Activated CD8-positive, alpha-beta memory T cell treated with anti-CD3 and anti-CD28 coated beads for 1 hour (primary cell): ENCODE measurements around the gene RRBP1.

Experiments used
- DNase-seq, 2 donors: peaks; one replicate each; pipeline ENCODE4 v3.0.0-alpha.2; 2020; ENCODE audit warnings: low read depth in 1 of 2; ENCODE audit errors: extremely low read depth in 1 of 2

Gene RRBP1, protein sequence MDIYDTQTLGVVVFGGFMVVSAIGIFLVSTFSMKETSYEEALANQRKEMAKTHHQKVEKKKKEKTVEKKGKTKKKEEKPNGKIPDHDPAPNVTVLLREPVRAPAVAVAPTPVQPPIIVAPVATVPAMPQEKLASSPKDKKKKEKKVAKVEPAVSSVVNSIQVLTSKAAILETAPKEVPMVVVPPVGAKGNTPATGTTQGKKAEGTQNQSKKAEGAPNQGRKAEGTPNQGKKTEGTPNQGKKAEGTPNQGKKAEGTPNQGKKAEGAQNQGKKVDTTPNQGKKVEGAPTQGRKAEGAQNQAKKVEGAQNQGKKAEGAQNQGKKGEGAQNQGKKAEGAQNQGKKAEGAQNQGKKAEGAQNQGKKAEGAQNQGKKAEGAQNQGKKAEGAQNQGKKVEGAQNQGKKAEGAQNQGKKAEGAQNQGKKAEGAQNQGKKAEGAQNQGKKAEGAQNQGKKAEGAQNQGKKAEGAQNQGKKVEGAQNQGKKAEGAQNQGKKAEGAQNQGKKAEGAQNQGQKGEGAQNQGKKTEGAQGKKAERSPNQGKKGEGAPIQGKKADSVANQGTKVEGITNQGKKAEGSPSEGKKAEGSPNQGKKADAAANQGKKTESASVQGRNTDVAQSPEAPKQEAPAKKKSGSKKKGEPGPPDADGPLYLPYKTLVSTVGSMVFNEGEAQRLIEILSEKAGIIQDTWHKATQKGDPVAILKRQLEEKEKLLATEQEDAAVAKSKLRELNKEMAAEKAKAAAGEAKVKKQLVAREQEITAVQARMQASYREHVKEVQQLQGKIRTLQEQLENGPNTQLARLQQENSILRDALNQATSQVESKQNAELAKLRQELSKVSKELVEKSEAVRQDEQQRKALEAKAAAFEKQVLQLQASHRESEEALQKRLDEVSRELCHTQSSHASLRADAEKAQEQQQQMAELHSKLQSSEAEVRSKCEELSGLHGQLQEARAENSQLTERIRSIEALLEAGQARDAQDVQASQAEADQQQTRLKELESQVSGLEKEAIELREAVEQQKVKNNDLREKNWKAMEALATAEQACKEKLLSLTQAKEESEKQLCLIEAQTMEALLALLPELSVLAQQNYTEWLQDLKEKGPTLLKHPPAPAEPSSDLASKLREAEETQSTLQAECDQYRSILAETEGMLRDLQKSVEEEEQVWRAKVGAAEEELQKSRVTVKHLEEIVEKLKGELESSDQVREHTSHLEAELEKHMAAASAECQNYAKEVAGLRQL (N-terminal part only)

DNA sequence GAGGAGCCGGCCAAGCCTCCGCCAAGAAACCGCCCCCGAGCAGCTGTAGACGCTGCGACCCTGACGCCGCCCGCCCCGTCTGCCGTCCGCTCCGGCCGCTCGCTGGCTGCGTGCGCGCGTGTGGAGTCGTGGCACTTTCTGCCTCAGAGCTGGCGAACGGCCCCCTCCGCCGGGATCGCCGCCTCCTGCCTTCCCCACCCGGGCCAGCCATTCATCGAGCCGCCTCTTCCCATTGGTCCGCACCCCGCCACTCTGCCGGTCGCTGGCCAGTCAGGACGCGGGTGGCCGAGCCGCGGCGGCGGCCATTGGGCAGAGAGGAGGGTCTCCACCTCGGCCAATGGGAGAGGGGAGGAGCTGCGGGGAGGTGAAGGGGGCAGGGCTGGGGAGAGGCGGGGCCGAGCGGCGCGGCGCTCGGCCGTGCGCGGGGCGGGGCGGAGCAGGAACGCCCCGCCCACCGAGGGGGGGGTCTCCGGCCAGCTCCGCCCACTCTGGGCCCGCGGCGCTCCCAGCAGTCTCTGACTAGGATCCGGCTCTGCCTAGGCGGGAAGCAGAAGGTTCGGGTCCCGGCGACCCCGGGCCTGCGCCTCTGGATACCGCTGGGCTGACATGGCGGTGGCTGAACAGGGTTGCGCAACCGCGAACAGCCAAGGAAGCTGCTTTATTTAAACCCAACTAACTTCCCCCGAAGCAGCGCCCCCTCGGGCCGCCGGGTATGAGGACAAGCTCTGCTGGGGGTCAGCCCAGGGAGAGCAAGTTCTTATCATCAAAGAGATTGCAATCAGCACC lies at the start of gene RRBP1:
Gene RRBP1, minus strand, starts transcription at position 140 of the 786 bp plus-strand sequence. CDS start 21,735 bp downstream, outside the sequence.
- DNase-seq = peak; percentile 90 to 94

DNA sequence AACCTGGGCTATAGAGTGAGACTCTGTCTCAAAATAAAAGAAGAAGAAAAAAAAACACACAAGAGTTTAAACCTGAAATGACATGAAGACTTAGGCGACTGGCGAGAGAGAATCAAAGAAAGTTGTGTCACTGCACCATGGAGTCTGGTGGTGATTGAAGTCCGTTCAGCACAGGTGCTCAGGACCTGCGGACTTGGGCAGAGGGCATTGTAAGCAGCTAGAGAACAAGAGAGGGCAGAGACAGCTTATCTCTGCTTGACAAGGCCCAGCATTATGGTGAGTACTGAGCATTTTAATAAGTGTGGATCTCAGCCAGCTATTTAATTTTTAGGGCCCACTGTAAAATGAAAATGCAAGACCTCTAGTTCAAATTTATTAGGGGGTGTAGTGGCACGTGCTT lies 49.2 kb upstream of the RRBP1 start:
- DNase-seq = no peak

DNA sequence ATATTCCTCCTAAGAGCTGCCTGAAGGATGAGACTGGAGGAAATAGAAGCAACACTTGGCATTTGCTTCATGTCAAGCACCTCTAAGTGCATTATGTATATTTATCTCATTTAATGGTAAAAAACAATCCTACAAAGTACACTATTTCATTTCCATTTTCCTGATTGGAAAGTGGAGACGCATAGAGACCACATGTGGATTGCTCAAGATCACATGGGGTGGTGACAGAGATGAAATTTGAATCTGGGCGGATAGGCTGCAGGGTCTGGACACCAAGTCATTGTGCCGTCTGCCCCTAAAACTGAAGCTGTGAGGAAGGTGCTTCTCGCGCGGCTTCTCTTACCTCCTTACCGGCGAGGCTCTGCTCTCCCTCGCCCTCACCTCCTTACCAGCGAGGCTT lies 48.0 kb upstream of the RRBP1 start:
- DNase-seq = no peak

DNA sequence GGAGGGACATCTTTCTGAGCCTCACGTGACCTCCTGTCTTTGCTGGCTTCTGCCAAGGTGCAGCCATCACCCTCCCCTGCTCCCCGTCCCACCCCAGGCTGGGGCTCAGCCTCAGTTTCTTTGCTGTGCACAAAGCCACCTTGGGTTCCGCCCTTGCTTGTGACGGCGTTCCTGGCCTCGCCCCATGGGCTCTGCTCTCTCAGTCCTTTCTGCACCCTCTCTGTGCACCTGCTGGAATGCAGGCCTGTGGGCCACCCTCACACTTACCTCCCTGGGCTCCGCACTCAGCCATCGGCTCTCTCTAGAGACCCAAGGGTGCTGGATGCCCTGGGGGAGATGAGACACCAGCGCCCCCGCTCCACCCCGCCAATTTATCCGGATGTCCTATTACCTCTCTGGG lies 46.0 kb upstream of the RRBP1 start:
- DNase-seq = no peak

DNA sequence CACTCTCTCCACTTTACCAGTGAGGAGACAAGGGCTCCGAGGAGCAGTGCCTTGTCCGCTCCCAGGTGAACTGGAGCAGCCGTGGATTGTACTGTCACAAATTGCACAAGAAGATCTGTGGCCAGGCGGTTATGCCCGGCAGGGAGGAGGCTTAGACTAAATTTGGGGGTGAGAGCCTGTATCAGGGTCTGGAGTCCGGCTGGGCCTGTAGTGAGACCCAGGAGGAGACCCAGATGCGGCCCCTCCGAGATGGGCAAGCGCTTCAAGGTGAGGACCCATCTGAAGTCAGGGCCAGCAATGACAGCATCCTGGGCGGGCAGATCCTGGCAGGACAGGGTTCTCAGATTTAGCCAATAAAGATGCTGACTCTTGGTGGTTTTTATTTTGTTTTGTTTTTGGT lies 45.3 kb upstream of the RRBP1 start:
- no peak for DNase-seq

DNA sequence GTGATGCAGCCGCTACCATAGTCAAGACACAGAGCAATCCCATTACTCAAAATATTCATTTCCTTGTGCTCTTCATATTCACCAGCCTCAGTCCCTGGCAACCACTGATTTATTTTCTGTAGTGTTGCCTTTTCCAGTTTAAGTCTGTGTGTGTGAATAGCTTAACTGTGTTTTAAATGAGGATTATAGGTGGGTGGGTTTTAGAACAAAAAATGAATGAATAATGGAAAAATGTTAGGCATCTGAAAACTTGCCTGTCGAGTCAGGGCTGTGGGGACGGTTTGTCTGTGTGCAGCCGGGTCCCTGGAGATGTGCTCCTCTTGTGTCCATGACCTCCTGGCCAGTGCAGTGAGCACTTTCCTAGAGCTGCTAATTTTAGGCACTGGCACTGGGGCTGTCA lies 44.9 kb upstream of the RRBP1 start:
- no peak for DNase-seq

DNA sequence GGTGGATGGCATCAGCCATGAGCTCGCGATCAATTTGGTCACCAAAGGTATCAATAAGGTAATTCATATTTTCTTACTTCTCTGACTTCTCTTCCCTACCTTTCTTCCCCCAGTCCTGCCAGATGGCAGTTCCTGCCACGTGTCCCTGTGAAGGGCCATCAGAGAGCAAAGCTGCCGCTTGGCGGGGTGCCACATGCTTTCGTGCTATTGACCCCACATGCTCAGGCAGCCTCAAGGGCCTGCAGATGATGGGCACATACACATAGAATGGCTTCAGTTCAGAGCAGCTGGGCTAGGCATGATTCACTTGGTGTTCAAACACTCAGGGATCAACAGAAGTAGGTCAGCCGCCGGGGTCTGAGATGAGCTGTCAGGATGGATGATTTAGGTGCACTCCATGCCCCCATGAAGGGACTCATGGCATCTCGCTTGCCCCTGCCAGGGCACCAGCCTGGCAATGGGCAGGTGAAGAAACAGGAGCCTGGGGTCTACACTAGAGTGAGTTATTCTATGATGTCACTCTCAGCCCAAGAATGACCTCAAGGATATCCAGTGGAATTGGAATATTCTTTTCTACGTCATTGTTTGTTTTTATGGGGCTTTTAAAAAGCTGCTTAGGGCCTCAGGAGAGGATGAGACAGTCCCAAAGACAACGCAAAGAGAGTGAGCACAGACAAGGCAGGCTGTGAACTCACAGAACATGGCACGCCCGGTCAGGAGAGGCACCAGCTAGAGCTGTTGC lies 43.2 kb upstream of the RRBP1 start:
- DNase-seq = no peak

DNA sequence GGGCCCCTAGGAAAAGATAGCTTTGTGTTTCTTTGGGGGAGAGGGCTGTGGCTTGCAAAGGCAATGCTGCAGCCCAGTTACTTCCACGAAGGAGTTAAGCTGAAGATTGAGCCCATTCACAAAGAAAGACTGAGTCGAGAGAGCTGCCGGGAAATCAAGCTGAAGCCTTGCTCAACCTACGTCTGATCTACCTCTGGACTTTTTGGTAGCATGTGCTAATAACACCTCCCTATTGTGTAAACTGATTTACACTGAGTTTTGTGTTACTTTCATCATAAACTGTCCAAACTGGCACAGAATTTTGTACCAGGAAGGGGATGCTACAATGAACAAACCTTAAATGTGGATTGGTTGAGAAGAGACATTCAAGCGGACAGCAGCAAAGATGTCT lies 41.3 kb upstream of the RRBP1 start:
- no peak for DNase-seq

DNA sequence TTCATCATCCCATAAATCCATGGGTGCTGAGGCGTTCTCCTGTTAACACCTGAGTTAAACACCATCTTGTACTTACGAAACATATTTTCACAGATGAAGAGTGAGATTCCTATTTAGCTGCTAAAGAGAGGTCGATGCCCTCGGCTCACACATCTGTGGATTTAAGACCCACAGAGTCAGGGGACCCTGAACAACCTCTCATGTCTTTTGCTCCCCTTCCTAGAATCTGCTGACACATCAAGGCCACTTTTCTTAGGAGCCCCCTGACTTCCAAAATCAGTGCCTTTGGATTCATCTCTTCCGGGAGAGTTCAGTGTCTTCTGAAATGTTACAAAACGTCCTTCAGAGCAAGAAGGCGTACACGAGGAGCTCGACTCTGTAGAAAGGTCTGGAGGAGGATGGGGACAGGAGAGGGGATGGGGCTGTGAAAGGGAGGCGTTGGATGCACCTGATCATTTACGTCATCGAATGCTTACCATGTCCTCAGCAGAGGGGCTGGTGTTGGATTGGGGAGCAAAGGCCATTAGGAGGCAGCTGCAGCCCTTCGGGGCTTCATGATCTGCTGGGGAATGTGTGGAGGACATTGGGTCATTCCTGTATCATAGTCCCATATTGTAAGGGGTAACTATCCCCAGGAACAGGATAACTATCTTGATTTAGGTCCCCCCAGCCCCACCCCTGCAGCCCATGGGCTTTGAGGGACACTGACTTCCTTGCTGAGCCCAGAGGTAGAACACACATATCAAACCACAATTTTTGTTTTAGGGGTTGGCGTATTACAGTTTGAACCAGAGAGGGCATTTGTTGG lies 40.7 kb upstream of the RRBP1 start:
- DNase-seq = no peak

DNA sequence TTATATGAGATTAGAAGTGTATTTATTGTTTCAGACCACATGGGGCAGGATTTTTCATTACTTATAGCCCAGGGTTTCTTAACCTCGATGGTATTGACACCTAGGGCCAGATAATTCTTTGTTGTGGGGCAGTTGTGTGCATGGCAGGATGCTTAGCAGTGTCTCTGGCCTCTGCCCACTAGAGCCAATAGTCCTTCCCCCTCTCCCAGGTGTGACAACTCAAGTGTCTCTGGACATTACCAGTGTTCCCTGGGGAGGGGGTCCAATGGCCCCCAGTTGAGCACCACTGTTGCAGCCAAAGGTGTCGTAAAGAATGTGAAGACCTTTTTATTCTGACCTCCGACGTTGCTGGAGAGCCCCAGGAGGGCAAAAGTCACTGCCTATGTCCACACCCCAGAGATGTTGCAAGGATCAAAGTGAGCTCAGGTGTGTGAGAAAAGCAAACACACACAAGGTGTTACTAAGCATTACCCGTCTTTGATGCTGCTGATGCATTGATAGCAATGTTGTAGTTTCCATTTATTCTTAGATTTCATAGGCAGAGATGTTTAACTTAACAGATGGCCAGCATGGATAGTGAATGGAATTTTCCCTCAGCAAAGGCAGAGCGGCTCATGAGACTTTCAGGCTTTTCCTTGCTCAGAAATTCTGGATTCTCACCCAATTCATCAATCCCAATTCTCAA lies 39.9 kb upstream of the RRBP1 start:
- DNase-seq = no peak

DNA sequence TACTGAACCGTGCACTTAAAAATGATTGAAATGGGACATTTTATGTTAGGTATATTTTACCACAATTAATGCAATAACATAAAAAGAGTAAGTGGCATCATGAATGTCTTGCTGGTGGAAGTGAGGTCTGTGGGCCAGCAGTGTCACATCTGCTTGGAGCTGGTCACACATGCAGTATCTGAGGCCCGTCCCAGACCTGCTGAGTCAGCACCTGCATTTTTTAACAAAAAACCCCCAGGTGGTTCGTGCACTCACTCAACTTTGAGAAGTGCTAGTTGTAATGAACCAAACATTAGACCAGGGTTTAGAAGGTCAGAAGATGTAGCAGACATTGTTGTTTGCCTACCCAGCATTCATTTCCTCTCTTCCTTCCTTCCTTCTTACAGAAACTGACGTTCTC lies 38.7 kb upstream of the RRBP1 start:
- no peak for DNase-seq

DNA sequence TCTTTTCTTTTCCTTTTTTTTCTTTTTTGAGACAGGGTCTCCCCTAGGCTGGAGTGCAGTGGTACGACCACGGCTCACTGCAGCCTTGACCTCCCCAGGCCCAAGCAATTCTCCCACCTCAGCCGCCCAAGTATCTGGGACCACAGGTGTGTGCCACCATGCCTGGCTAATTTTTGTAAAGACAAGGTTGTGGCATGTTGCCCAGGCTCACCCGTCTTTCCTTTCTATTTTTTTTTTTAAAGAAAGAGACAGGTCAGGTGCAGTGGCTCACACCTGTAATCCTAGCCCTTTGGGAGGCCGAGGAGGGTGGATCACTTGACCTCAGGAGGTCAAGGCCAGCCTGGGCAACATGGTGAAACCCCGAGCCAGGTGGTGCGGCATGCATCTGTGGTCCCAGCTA lies 34.3 kb upstream of the RRBP1 start:
- no peak for DNase-seq

DNA sequence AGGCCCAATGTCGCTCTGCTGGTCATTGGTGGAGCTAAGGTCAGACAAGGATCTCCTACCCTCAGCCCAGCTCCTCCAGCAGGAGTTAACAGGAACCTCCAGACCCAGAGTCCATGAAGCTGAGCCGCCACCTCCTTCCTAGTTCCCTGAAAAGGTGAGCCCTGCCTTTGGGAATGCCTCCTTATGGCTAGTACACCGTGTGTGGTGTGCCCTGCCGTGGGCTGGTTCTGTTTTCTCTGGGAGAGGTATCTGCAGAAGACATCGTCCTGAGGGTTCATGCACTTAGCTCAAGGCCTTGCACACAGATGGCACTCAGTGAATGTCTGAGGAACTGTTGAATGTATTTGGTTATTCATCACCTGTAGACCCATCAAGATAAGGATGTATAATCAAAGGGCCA lies 33.0 kb upstream of the RRBP1 start:
- DNase-seq = no peak

DNA sequence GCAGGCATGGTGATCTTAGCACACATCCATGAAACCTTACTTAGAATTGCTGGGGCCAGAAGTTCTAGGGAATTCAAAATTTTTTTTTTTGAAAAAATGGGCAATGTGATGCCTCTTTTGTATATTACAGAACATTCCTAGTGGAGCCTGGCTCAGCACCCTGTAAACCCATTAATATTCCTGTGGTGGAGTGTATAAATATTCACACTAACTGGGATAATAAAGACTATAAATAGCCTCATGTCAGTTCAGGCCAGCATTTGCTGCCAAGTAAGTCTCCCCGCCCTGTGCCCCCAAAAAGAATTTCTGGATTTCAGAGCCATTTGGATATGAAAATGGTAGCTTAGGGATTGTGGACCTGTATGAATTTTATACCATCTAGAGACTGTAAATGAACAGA lies 32.6 kb upstream of the RRBP1 start:
- no peak for DNase-seq

DNA sequence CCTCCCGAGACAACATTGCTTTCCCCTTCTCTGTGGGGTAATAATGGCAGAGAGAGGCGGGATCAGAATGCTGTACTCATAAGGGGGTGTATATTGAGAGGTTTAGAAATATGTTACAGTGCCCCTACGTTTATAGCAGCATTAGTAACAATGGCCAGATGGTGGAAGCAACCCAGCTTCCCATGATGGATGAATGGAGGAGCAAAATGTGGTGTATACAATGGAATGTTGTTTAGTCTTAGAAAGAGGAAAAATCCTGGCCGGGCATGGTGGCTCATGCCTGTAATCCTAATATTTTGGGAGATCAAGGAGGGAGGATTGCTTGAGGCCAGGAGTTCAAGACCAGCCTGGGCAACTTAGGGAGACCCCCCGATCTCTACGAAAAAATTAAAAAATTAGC lies 30.7 kb upstream of the RRBP1 start:
- DNase-seq = no peak

DNA sequence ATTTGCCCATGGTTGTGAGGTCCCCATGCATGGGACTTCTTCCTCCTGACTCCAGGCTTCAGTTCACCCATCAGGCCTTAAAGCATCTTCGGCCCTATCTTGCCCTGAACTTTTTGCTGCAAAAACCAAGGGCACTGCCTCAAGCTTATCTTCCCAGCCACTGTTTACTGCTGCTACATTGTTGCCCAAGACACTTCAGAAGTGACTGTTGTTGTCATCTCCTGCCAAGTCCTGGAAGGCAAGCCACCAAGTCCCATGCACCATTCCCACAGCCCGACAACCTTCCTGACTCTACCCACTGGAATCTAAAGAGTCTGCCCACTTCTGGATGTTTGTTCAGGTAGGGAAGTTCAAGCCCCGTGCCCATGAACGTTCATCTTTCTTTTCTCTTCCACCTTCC lies 30.2 kb upstream of the RRBP1 start:
- no peak for DNase-seq

DNA sequence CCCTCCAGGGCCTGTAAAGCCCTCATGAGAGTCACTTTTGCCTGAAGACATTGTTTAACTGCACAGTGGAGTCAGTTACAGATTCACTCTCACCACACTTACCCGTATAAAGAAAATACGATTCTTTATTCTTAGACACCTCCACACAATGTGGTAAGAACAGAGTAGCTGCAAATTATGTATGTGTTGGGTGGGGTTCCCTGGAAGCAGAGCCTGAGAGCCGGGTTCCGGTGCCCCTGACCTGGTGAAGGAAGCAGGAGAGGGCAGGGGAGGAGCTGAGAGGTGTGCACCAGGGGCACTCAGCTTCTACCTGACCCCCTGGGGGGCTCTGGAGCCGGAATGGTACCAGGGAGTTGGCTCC lies 29.2 kb upstream of the RRBP1 start:
- DNase-seq = no peak

DNA sequence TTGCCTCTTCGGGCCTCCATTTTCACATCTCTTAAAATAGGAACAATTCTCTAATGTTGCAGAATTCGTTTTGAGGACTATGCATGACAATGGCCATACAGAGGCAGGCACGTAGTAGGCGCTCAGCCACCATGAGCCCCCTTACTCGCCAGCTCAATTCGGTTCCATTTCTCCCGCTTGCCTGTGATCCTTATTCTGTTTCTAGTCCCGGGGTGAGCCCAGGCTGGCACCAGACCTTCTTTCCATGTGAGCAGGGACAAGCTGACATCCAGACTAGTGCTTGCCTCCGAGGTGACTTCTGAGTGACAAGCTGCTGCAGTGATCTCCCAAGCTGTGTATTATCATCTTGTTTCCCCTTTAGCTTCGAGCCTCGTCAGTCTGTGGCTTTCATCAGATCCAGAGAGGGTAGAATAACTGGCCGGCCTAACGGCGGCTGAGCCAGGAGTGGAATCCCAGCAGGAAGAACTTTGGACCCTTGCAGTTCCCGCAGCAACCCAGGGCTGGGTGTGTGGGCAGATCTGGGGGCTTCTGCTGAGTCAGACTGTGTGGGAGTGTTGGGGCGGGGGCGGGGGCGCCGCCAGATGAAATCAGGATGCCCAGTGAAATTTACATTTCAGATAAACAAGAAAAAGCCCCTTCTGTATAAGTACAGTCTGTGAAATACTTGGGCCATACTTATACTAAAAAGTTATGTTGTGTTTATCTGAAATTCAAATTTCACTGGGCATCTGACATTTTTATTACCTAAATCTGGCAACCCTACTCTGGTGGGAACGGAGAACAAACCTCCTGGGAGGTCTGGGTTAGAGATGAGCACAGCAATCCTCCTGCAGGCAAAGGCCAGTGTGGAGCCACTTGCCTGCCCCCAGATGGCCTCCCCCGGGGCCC lies 28.6 kb upstream of the RRBP1 start:
- DNase-seq = no peak
